Activated T-helper 1 cell treated with anti-CD3 and anti-CD28 coated beads, Interleukin-12 subunit alpha, Interleukin-12 subunit beta, Interleukin-2, Interleukin-4 antibody, amounts not matched to agents 30 ng/mL and 10 ng/mL and 1 ng/mL, durations not matched to agents 14 hours and 24 hours and 36 hours (primary cell): ENCODE data around the gene MAP3K8. TPM values are rescaled to one million over a fixed set of nuclear protein-coding genes. Genes with fewer than 3 reads are reported as not detected.

Source experiments
- DNase-seq: peaks from one replicate; pipeline ENCODE4 v3.0.0; 2021; ENCODE audit warnings: low spot score
- H3K27ac Mint-ChIP-seq: one replicate; pipeline ENCODE4 v1.8.0; 2021; ENCODE audit warnings: mild to moderate bottlenecking, mixed read lengths
- H3K27me3 Mint-ChIP-seq: one replicate; pipeline ENCODE4 v1.8.0; 2022; ENCODE audit warnings: mild to moderate bottlenecking, moderate library complexity, mixed read lengths; ENCODE audit not compliant: insufficient read depth
- H3K36me3 Mint-ChIP-seq: one replicate; pipeline ENCODE4 v1.8.0; 2021; ENCODE audit warnings: low read depth, mixed read lengths
- H3K4me1 Mint-ChIP-seq: one replicate; pipeline ENCODE4 v1.8.0; 2021; ENCODE audit warnings: low read depth, mixed read lengths
- H3K4me3 Mint-ChIP-seq: one replicate; pipeline ENCODE4 v1.8.0; 2021; ENCODE audit warnings: mild to moderate bottlenecking, moderate library complexity, mixed read lengths
- H3K9me3 Mint-ChIP-seq: one replicate; pipeline ENCODE4 v1.8.0; 2021; ENCODE audit warnings: mixed read lengths
- intact Hi-C: fragments of 100-400 bp; cut with micrococcal nuclease; formaldehyde crosslinking; loops from one replicate; pipeline ENCODE4 v1.15.1; 2024
- total RNA-seq: library from RNA; stranded (reverse); gene quantifications from 2 replicates; pipeline ENCODE4 v1.2.3, GENCODE V29; 2022

Gene MAP3K8
- 34.7 and 37.5 TPM in 2 replicates for total RNA-seq

GRCh38 chr10:30433730-30434272 lies at the start of gene MAP3K8:
Gene MAP3K8 (plus strand): TSS chr10:30434184. CDS start chr10:30438939, 4,755 bp downstream.
- intact Hi-C loops: loop anchor here (1.0 to 10.0 kb wide), 4 partner anchors 16 to 1911 kb away; partner anchors contain the start of gene EPC1
- peaks cover 56% of the 10 kb centered on the region for H3K4me1 Mint-ChIP-seq
- no peaks in the 10 kb centered on the region for H3K27me3 Mint-ChIP-seq
- peak within 1 kb of the TSS; percentile 94 for H3K4me3 Mint-ChIP-seq
- peaks cover 37% of the 10 kb centered on the region for H3K36me3 Mint-ChIP-seq
- H3K9me3 Mint-ChIP-seq: no peaks in the 10 kb centered on the region
- peak; percentile 87 for DNase-seq
- H3K27ac Mint-ChIP-seq: peak within 1 kb of the TSS; percentile 88

- H3K4me1 Mint-ChIP-seq: no peaks in the 10 kb centered on the region
- no peak overlapping the region for H3K4me3 Mint-ChIP-seq
- H3K9me3 Mint-ChIP-seq: no peaks in the 10 kb centered on the region
- peaks cover 28% of the 10 kb centered on the region for H3K27me3 Mint-ChIP-seq
- no peak overlapping the region for H3K27ac Mint-ChIP-seq
- H3K36me3 Mint-ChIP-seq: no peaks in the 10 kb centered on the region
- intact Hi-C loops: loop anchor here (1.0 kb wide), 2 partner anchors 25 to 386 kb away; no protein-coding TSS in a partner anchor
- DNase-seq: no peak
Measured at GRCh38 chr10:30384701-30385201, 49.2 kb upstream of the MAP3K8 start.

- Mint-ChIP-seq H3K9me3 (no peaks in the 10 kb centered on the region), H3K36me3 (no peaks in the 10 kb centered on the region), H3K4me1 (no peaks in the 10 kb centered on the region), H3K27me3 (peaks cover 24% of the 10 kb centered on the region), H3K4me3 (no peak overlapping the region), H3K27ac (no peak overlapping the region)
- no peak for DNase-seq
- intact Hi-C loops: no loop called here
Measured at GRCh38 chr10:30386801-30387588, 47.0 kb upstream of the MAP3K8 start.

GRCh38 chr10:30387646-30388243 lies 46.2 kb upstream of the MAP3K8 start:
- H3K36me3 Mint-ChIP-seq: no peaks in the 10 kb centered on the region
- H3K4me1 Mint-ChIP-seq: peaks cover 7% of the 10 kb centered on the region
- no peak overlapping the region for H3K4me3 Mint-ChIP-seq
- no peaks in the 10 kb centered on the region for H3K9me3 Mint-ChIP-seq
- H3K27ac Mint-ChIP-seq: no peak overlapping the region
- peaks cover 21% of the 10 kb centered on the region for H3K27me3 Mint-ChIP-seq
- intact Hi-C loops: no loop called here
- DNase-seq: no peak

GRCh38 chr10:30389543-30389942 lies 44.4 kb upstream of the MAP3K8 start:
- Mint-ChIP-seq H3K4me1 (peaks cover 9% of the 10 kb centered on the region), H3K36me3 (no peaks in the 10 kb centered on the region), H3K27me3 (peaks cover 16% of the 10 kb centered on the region), H3K4me3 (no peak overlapping the region), H3K27ac (no peak overlapping the region), H3K9me3 (no peaks in the 10 kb centered on the region)
- intact Hi-C loops: no loop called here
- DNase-seq: no peak

GRCh38 chr10:30390207-30390606 lies 43.8 kb upstream of the MAP3K8 start:
- Mint-ChIP-seq H3K27ac (no peak overlapping the region), H3K27me3 (peaks cover 14% of the 10 kb centered on the region), H3K36me3 (no peaks in the 10 kb centered on the region), H3K9me3 (no peaks in the 10 kb centered on the region), H3K4me3 (no peak overlapping the region), H3K4me1 (peaks cover 9% of the 10 kb centered on the region)
- DNase-seq: no peak
- intact Hi-C loops: no loop called here

- intact Hi-C loops: no loop called here
- Mint-ChIP-seq H3K4me1 (peaks cover 9% of the 10 kb centered on the region), H3K27me3 (peaks cover 14% of the 10 kb centered on the region), H3K27ac (no peak overlapping the region), H3K36me3 (no peaks in the 10 kb centered on the region), H3K9me3 (no peaks in the 10 kb centered on the region), H3K4me3 (no peak overlapping the region)
- DNase-seq: no peak
Measured at GRCh38 chr10:30391266-30391665, 42.7 kb upstream of the MAP3K8 start.

GRCh38 chr10:30392564-30392990 lies 41.4 kb upstream of the MAP3K8 start:
- Mint-ChIP-seq H3K4me3 (no peak overlapping the region), H3K36me3 (no peaks in the 10 kb centered on the region), H3K9me3 (no peaks in the 10 kb centered on the region), H3K27me3 (peaks cover 14% of the 10 kb centered on the region), H3K4me1 (peaks cover 15% of the 10 kb centered on the region), H3K27ac (no peak overlapping the region)
- intact Hi-C loops: loop anchor here (1.0 to 2.0 kb wide), 4 partner anchors 22 to 394 kb away; no protein-coding TSS in a partner anchor
- peak; percentile 67 for DNase-seq

GRCh38 chr10:30396293-30396692 lies 37.7 kb upstream of the MAP3K8 start:
- intact Hi-C loops: no loop called here
- no peak for DNase-seq
- Mint-ChIP-seq H3K4me3 (no peak overlapping the region), H3K9me3 (no peaks in the 10 kb centered on the region), H3K36me3 (no peaks in the 10 kb centered on the region), H3K27me3 (peaks cover 14% of the 10 kb centered on the region), H3K4me1 (peaks cover 52% of the 10 kb centered on the region), H3K27ac (no peak overlapping the region)

- peaks cover 11% of the 10 kb centered on the region for H3K27me3 Mint-ChIP-seq
- peaks cover 53% of the 10 kb centered on the region for H3K4me1 Mint-ChIP-seq
- intact Hi-C loops: no loop called here
Measured at GRCh38 chr10:30396698-30397097, 37.3 kb upstream of the MAP3K8 start.

GRCh38 chr10:30398193-30398592 lies 35.8 kb upstream of the MAP3K8 start:
- Mint-ChIP-seq H3K4me3 (no peak overlapping the region), H3K9me3 (no peaks in the 10 kb centered on the region), H3K36me3 (no peaks in the 10 kb centered on the region), H3K27ac (no peak overlapping the region), H3K4me1 (peaks cover 43% of the 10 kb centered on the region), H3K27me3 (peaks cover 8% of the 10 kb centered on the region)
- no peak for DNase-seq
- intact Hi-C loops: no loop called here

More at GRCh38 chr10:30396698-30397097, 37.3 kb upstream of the MAP3K8 start:
- DNase-seq: no peak
- no peaks in the 10 kb centered on the region for H3K9me3 Mint-ChIP-seq
- no peak overlapping the region for H3K4me3 Mint-ChIP-seq
- H3K36me3 Mint-ChIP-seq: no peaks in the 10 kb centered on the region
- H3K27ac Mint-ChIP-seq: no peak overlapping the region

GRCh38 chr10:30398788-30399187 lies 35.2 kb upstream of the MAP3K8 start:
- Mint-ChIP-seq H3K36me3 (no peaks in the 10 kb centered on the region), H3K4me3 (no peak overlapping the region), H3K9me3 (no peaks in the 10 kb centered on the region), H3K4me1 (peaks cover 43% of the 10 kb centered on the region), H3K27me3 (peaks cover 5% of the 10 kb centered on the region), H3K27ac (no peak overlapping the region)
- intact Hi-C loops: no loop called here
- DNase-seq: no peak

GRCh38 chr10:30403494-30403893 lies 30.5 kb upstream of the MAP3K8 start:
- DNase-seq: no peak
- no peak overlapping the region for H3K27ac Mint-ChIP-seq
- intact Hi-C loops: no loop called here
- H3K9me3 Mint-ChIP-seq: peaks cover 9% of the 10 kb centered on the region
- no peaks in the 10 kb centered on the region for H3K36me3 Mint-ChIP-seq
- H3K4me1 Mint-ChIP-seq: peaks cover 28% of the 10 kb centered on the region
- no peak overlapping the region for H3K4me3 Mint-ChIP-seq
- H3K27me3 Mint-ChIP-seq: no peaks in the 10 kb centered on the region
